Neural cell (in vitro differentiated cells): ENCODE results near the gene CLEC3A. TPM values are rescaled to one million over a fixed set of nuclear protein-coding genes. Genes with fewer than 3 reads are reported as not detected.

Experiments
- H2AFZ ChIP-seq: fragments of 200-600, 300-800 bp; sonication (generic), shearing (Covaris generic); 2 replicates; pipeline ENCODE4 v1.6.0; 2014; ENCODE audit warnings: low read depth, mild to moderate bottlenecking, antibody characterized with exemption, low read length, moderate library complexity
- H3F3A ChIP-seq: fragments of 200-600 bp; shearing (Covaris generic); 2 replicates; pipeline ENCODE4 v1.6.1; 2016; ENCODE audit warnings: mild to moderate bottlenecking, moderate library complexity, mixed read lengths, antibody characterized with exemption, low read length; ENCODE audit not compliant: insufficient read depth, poor library complexity, severe bottlenecking
- H3K27ac ChIP-seq: fragments of 200-600, 300-800 bp; sonication (generic), shearing (Covaris generic); 2 replicates; pipeline ENCODE4 v1.5.1; 2014; ENCODE audit warnings: mild to moderate bottlenecking, low read length, moderate library complexity
- H3K27me3 ChIP-seq: fragments of 300-800, 200-600 bp; sonication (generic), shearing (Covaris generic); 2 replicates; pipeline ENCODE4 v1.6.0; 2014; ENCODE audit warnings: mild to moderate bottlenecking, low read depth, low read length, moderate library complexity; ENCODE audit not compliant: insufficient read depth
- H3K36me3 ChIP-seq: fragments of 300-800, 200-600 bp; sonication (generic), shearing (Covaris generic); 2 replicates; pipeline ENCODE4 v1.5.1; 2014; ENCODE audit warnings: mild to moderate bottlenecking, antibody characterized with exemption, low read length, moderate library complexity; ENCODE audit not compliant: insufficient read depth
- H3K4me2 ChIP-seq: fragments of 300-800, 200-600 bp; sonication (generic), shearing (Covaris generic); 2 replicates; pipeline ENCODE4 v1.6.0; 2014; ENCODE audit warnings: mild to moderate bottlenecking, low read length
- H3K4me3 ChIP-seq: fragments of 300-800, 200-600 bp; sonication (generic), shearing (Covaris generic); 2 replicates; pipeline ENCODE4 v1.5.1; 2014; ENCODE audit warnings: mild to moderate bottlenecking, low read length, moderate library complexity
- H3K79me2 ChIP-seq: fragments of 200-600 bp; shearing (Covaris generic); replicated peaks from 2 replicates; pipeline ENCODE4 v1.6.0; 2014; ENCODE audit warnings: mild to moderate bottlenecking, low read length, moderate library complexity; ENCODE audit not compliant: insufficient read depth
- H3K9ac ChIP-seq: fragments of 300-800, 200-600 bp; sonication (generic), shearing (Covaris generic); 2 replicates; pipeline ENCODE4 v1.6.1; 2016; ENCODE audit warnings: mild to moderate bottlenecking, low read length, mixed read lengths
- H3K9me2 ChIP-seq: fragments of 200-600 bp; shearing (Covaris generic); 2 replicates; pipeline ENCODE4 v1.6.1; 2016; ENCODE audit warnings: mild to moderate bottlenecking, low read length, mixed read lengths; ENCODE audit not compliant: insufficient read depth
- H3K9me3 ChIP-seq: fragments of 200-600, 300-800 bp; sonication (generic), shearing (Covaris generic); 2 replicates; pipeline ENCODE4 v1.6.1; 2016; ENCODE audit warnings: mild to moderate bottlenecking, mixed run types, low read length, moderate library complexity, mixed read lengths
- H4K20me1 ChIP-seq: fragments of 200-600 bp; shearing (Covaris generic); 2 replicates; pipeline ENCODE4 v1.6.1; 2016; ENCODE audit warnings: mild to moderate bottlenecking, mixed run types; ENCODE audit not compliant: insufficient read depth
- CTCF ChIP-seq: fragments of 450-650 bp; IDR thresholded peaks from 2 replicates; pipeline ENCODE4 v1.5.1; 2014; ENCODE audit warnings: antibody characterized with exemption, mild to moderate bottlenecking, moderate library complexity; ENCODE audit not compliant: poor library complexity, severe bottlenecking
- EP300 ChIP-seq: fragments of 450-650 bp; conservative IDR thresholded peaks from 2 replicates; pipeline ENCODE4 v1.6.1; 2014; ENCODE audit warnings: antibody characterized with exemption, mild to moderate bottlenecking, moderate library complexity; ENCODE audit not compliant: poor library complexity, severe bottlenecking
- EZH2 ChIP-seq: fragments of 200-600, 300-800 bp; shearing (Covaris generic), sonication (generic); IDR thresholded peaks from 2 replicates; pipeline ENCODE4 v1.6.1; 2014; ENCODE audit warnings: antibody characterized with exemption, low read length, borderline replicate concordance, mild to moderate bottlenecking; ENCODE audit not compliant: insufficient read depth, poor library complexity, severe bottlenecking
- MXI1 ChIP-seq: fragments of 450-650 bp; conservative IDR thresholded peaks from 2 replicates; pipeline ENCODE4 v1.6.1; 2014; ENCODE audit warnings: antibody characterized with exemption, mild to moderate bottlenecking; ENCODE audit not compliant: poor library complexity, severe bottlenecking
- POLR2AphosphoS5 ChIP-seq: IDR thresholded peaks from 2 replicates; pipeline ENCODE4 v1.6.1; 2012
- RAD21 ChIP-seq: fragments of 450-650 bp; conservative IDR thresholded peaks from 2 replicates; pipeline ENCODE4 v1.6.1; 2014; ENCODE audit warnings: antibody characterized with exemption, mild to moderate bottlenecking, moderate library complexity
- REST ChIP-seq: IDR thresholded peaks from 2 replicates; pipeline ENCODE4 v1.6.1; 2012; ENCODE audit warnings: borderline replicate concordance
- SMC3 ChIP-seq: fragments of 450-650 bp; conservative IDR thresholded peaks from 2 replicates; pipeline ENCODE4 v1.6.1; 2014; ENCODE audit warnings: antibody characterized with exemption, mild to moderate bottlenecking, moderate library complexity; ENCODE audit not compliant: poor library complexity
- TAF1 ChIP-seq: IDR thresholded peaks from 2 replicates; pipeline ENCODE4 v1.6.1; 2012; ENCODE audit warnings: low read depth
- polyA plus RNA-seq: library from polyadenylated mRNA; depleted of rRNA; stranded (reverse); fragments of >200 nt; gene quantifications from 2 replicates; pipeline ENCODE4 v1.2.3, GENCODE V29; 2014

The CLEC3A gene
- polyA plus RNA-seq, 1 donor from 2014 or later = not detected

GRCh38 chr16:78040396-78040795, 18.0 kb downstream of the CLEC3A start:
- Histone ChIP-seq H3F3A (no peaks in the 10 kb centered on the region), H3K9me2 (no peaks in the 10 kb centered on the region), H3K36me3 (no peaks in the 10 kb centered on the region), H3K4me2 (no peak overlapping the region), H3K9ac (no peak overlapping the region), H3K27me3 (peaks cover 5% of the 10 kb centered on the region), H3K27ac (no peak overlapping the region), H2AFZ (no peak overlapping the region), H3K4me3 (no peak overlapping the region), H3K79me2 (no peaks in the 10 kb centered on the region), H4K20me1 (no peaks in the 10 kb centered on the region), H3K9me3 (no peaks in the 10 kb centered on the region)
- no peak for TF ChIP-seq EZH2
- TF ChIP-seq EP300 = no peak
- TF ChIP-seq MXI1 = no peak
- no peak for TF ChIP-seq TAF1
- no peak for TF ChIP-seq RAD21
- no peak for TF ChIP-seq SMC3
- TF ChIP-seq REST = no peak
- no peak for TF ChIP-seq CTCF
- TF ChIP-seq POLR2AphosphoS5 = no peak

- Histone ChIP-seq H3K27me3 (peaks cover 28% of the 10 kb centered on the region), H3K27ac (no peak overlapping the region), H3K79me2 (no peaks in the 10 kb centered on the region), H3K4me2 (no peak overlapping the region), H3K4me3 (peak overlapping the region; percentile 42), H2AFZ (no peak overlapping the region), H3K9ac (no peak overlapping the region), H3K36me3 (no peaks in the 10 kb centered on the region), H3F3A (no peaks in the 10 kb centered on the region), H4K20me1 (no peaks in the 10 kb centered on the region), H3K9me2 (no peaks in the 10 kb centered on the region), H3K9me3 (no peaks in the 10 kb centered on the region)
- TF ChIP-seq TAF1 (no peak), REST (peak; percentile 92), EZH2 (no peak), POLR2AphosphoS5 (no peak), MXI1 (no peak), CTCF (no peak)
Measured at GRCh38 chr16:78045865-78046581, 23.7 kb downstream of the CLEC3A start.
